NCI-H2227 (cell line): ENCODE results near the gene XRCC4.
"Not testable (repeated sequence)": the region's sequence is repeated elsewhere in the genome, so short reads cannot be mapped to it uniquely, and the experiment has no call there.

Experiments used
- DNase-seq: peaks from one replicate; lab custom pipeline; 2025; ENCODE audit not compliant: unreplicated experiment; lab: John Stamatoyannopoulos, UW

The XRCC4 gene

GRCh38 chr5:83341815-83342334, 264.5 kb downstream of the XRCC4 start:
- DNase-seq, result no peak

GRCh38 chr5:83342465-83342864, 265.1 kb downstream of the XRCC4 start:
- DNase-seq, result no peak

- DNase-seq, result no peak
Measured at GRCh38 chr5:83343299-83343698, 266.0 kb downstream of the XRCC4 start.

- no peak for DNase-seq
Measured at GRCh38 chr5:83345423-83345822, 268.1 kb downstream of the XRCC4 start.

GRCh38 chr5:83348281-83348780, 271.0 kb downstream of the XRCC4 start:
- DNase-seq, result no peak

GRCh38 chr5:83353231-83353630, 275.9 kb downstream of the XRCC4 start:
- DNase-seq, result no peak

GRCh38 chr5:83353774-83354173, 276.4 kb downstream of the XRCC4 start:
- DNase-seq, result no peak

- DNase-seq, result no peak
Measured at GRCh38 chr5:83354958-83355357, 277.6 kb downstream of the XRCC4 start.

- not testable (repeated sequence) for DNase-seq
Measured at GRCh38 chr5:83355482-83356014, 278.2 kb downstream of the XRCC4 start.

- DNase-seq, result no peak
Measured at GRCh38 chr5:83357621-83358231, 280.4 kb downstream of the XRCC4 start.

GRCh38 chr5:83360573-83360972, 283.2 kb downstream of the XRCC4 start:
- no peak for DNase-seq

- DNase-seq, result no peak
Measured at GRCh38 chr5:83362526-83362925, 285.2 kb downstream of the XRCC4 start.

- DNase-seq, result no peak
Measured at GRCh38 chr5:83363111-83363885, 286.0 kb downstream of the XRCC4 start.

- no peak for DNase-seq
Measured at GRCh38 chr5:83363886-83364275, 286.5 kb downstream of the XRCC4 start.

- no peak for DNase-seq
Measured at GRCh38 chr5:83364312-83365299, 287.3 kb downstream of the XRCC4 start.

- DNase-seq, result no peak
Measured at GRCh38 chr5:83368319-83368718, 291.0 kb downstream of the XRCC4 start.

- DNase-seq, result no peak
Measured at GRCh38 chr5:83368835-83369234, 291.5 kb downstream of the XRCC4 start.

GRCh38 chr5:83370957-83371356, 293.6 kb downstream of the XRCC4 start:
- DNase-seq, result no peak

- no peak for DNase-seq
Measured at GRCh38 chr5:83371726-83372125, 294.4 kb downstream of the XRCC4 start.

- no peak for DNase-seq
Measured at GRCh38 chr5:83374547-83374946, 297.2 kb downstream of the XRCC4 start.
